ENCODE measurements around the gene PMAIP1. TPM values are rescaled to one million over a fixed set of nuclear protein-coding genes. Genes with fewer than 3 reads are reported as not detected.

Gene PMAIP1
- polyA plus RNA-seq, 1 experiment, result 57.1 TPM

- no peaks in the 10 kb centered on the region for H3K27me3 ChIP-seq (ENCODE audit: control insufficient read depth, insufficient read depth, low read length)
- CTCF ChIA-PET, result no interaction called here
- POLR2A ChIA-PET, result no interaction called here
- no peak overlapping the region for H3K27ac ChIP-seq (ENCODE audit: low read depth, low read length)
- no peak for TF ChIP-seq CTCF (IDR thresholded peaks at IDR 0.05; ENCODE audit: low read depth, low read length)
- no peak for DNase-seq (ENCODE audit: low read depth, low spot score)
- no peaks in the 10 kb centered on the region; the same call in 1 of the 2 replicates for H3K9me3 ChIP-seq (ENCODE audit: control insufficient read depth, insufficient read depth, low read length)
- H3K4me3 ChIP-seq (ENCODE audit: low read depth, low read length), result no peak overlapping the region
Measured at GRCh38 chr18:59867337-59868104, 32.3 kb upstream of the PMAIP1 start.

GRCh38 chr18:59870623-59871130 is 29.1 kb upstream of the PMAIP1 start:
- Histone ChIP-seq H3K27ac (ENCODE audit: low read depth, low read length) (no peak overlapping the region), H3K4me3 (ENCODE audit: low read depth, low read length) (no peak overlapping the region), H3K9me3 (ENCODE audit: control insufficient read depth, insufficient read depth, low read length) (no peaks in the 10 kb centered on the region), H3K27me3 (ENCODE audit: control insufficient read depth, insufficient read depth, low read length) (no peaks in the 10 kb centered on the region)
- ChIA-PET POLR2A (interaction anchor here (1.1 kb wide), 1 partner anchor 12 kb away, joined by 4 read pairs; no protein-coding TSS in a partner anchor), CTCF (no interaction called here)
- no peak for TF ChIP-seq CTCF (IDR thresholded peaks at IDR 0.05; ENCODE audit: low read depth, low read length)
- DNase-seq (ENCODE audit: low read depth, low spot score), result no peak

- no peak for DNase-seq (ENCODE audit: low read depth, low spot score)
- CTCF ChIA-PET, result interaction anchor here (0.7 to 1.3 kb wide), 2 partner anchors 35 to 175 kb away, joined by 3 read pairs; partner anchors contain the start of gene CCBE1
- POLR2A ChIA-PET, result interaction anchor here (0.6 kb wide), 1 partner anchor 10 kb away, joined by 3 read pairs; no protein-coding TSS in a partner anchor
- H3K9me3 ChIP-seq (ENCODE audit: control insufficient read depth, insufficient read depth, low read length), result no peaks in the 10 kb centered on the region
- no peak for TF ChIP-seq CTCF (IDR thresholded peaks at IDR 0.05; ENCODE audit: low read depth, low read length)
- H3K4me3 ChIP-seq (ENCODE audit: low read depth, low read length), result no peak overlapping the region
- no peaks in the 10 kb centered on the region for H3K27me3 ChIP-seq (ENCODE audit: control insufficient read depth, insufficient read depth, low read length)
- H3K27ac ChIP-seq (ENCODE audit: low read depth, low read length), result no peak overlapping the region
Measured at GRCh38 chr18:59871711-59872362, 28.0 kb upstream of the PMAIP1 start.

DNA sequence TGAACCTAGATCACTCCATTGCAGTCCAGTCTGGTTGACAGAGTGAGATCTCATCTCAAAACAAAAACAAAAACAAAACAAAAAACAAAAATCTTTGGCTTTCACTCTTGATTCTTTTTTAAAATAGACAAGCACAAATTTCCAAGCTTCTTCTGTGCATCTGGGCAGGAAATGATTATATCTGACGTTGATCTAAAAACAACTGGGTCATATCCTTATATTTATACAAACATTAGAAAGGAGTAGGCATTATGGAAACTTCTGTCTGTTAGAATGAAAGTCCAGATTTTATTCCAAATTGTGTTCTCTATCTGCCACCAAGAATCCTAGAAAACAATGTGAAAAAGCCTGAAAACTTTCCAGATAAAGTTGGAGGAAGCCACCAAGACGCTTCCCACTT is 26.2 kb upstream of the PMAIP1 start:
- TF ChIP-seq CTCF (IDR thresholded peaks at IDR 0.05; ENCODE audit: low read depth, low read length), result no peak
- no peaks in the 10 kb centered on the region for H3K27me3 ChIP-seq (ENCODE audit: control insufficient read depth, insufficient read depth, low read length)
- peak overlapping the region; percentile 87 for H3K27ac ChIP-seq (ENCODE audit: low read depth, low read length)
- no peaks in the 10 kb centered on the region for H3K9me3 ChIP-seq (ENCODE audit: control insufficient read depth, insufficient read depth, low read length)
- DNase-seq (ENCODE audit: low read depth, low spot score), result no peak
- H3K4me3 ChIP-seq (ENCODE audit: low read depth, low read length), result no peak overlapping the region
- ChIA-PET POLR2A (interaction anchor here (3.6 kb wide), 1 partner anchor 26 kb away, joined by 18 read pairs; the partner anchor contains the start of gene PMAIP1), CTCF (interaction anchor here (1.3 kb wide), 1 partner anchor 37 kb away, joined by 5 read pairs; no protein-coding TSS in a partner anchor)
